NCI-H2227 (cell line): ENCODE results near the gene CEP162.
"Not testable (repeated sequence)": the region's sequence is repeated elsewhere in the genome, so short reads cannot be mapped to it uniquely, and the experiment has no call there.

Source experiments
- DNase-seq: peaks from one replicate; lab custom pipeline; 2025; ENCODE audit not compliant: unreplicated experiment; lab: John Stamatoyannopoulos, UW

The CEP162 gene

GRCh38 chr6:84156306-84156705 lies 71.1 kb downstream of the CEP162 start:
- DNase-seq = no peak

DNA sequence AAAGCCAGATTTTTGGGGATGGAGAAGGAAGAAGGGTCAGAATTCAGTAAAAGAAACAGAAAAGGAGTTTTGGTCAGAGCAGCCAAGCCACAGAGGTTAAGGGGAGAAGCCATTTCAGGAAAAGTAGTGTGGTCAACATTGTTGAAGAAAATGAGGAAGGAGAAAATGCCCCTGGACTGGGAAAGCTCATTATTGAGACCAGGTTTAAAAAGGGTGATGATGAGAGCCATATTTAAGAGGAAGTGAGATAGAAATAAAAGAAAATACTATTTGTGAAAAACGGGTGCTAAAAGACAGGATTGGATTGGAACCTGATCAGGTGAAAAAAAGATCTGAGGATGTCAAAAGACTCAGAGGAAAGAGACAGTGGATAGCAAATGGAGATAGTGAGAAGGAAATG lies 75.8 kb downstream of the CEP162 start:
- DNase-seq = no peak

GRCh38 chr6:84150705-84151104 lies 76.7 kb downstream of the CEP162 start:
- DNase-seq = no peak

- DNase-seq = no peak
Observed at GRCh38 chr6:84141521-84141920, 85.9 kb downstream of the CEP162 start.

- DNase-seq = no peak
Observed at GRCh38 chr6:84139311-84139710, 88.1 kb downstream of the CEP162 start.

DNA sequence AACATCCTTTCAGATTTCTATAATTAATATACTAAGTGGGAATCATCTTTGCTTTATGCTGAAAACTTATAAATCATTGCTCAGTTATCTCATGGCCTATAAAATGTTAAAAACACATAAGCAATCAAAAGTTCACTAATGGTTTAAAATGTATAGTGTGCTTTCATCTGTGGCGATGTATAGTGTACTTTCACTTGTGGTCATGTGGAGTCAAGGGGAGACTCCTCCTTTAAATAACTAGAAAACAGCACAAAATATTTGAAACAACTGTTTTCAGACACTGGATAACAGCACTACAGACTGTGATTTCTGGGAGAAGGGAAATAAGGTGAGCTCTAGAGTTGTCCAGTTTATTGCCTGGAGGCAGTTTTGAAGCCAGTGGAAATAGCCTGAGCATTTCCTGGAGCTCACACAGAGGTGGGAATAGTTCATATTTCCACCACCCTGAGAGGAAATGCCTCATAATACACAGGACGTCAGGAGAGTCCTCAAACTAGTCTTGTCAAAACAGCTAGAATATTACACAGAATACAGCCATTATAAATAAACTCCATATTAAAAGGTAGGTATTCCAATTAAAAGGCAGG lies 89.4 kb downstream of the CEP162 start:
- no peak for DNase-seq

- DNase-seq = no peak
Observed at GRCh38 chr6:84137051-84137375, 90.4 kb downstream of the CEP162 start.

GRCh38 chr6:84136364-84137050 lies 90.9 kb downstream of the CEP162 start:
- no peak for DNase-seq

DNA sequence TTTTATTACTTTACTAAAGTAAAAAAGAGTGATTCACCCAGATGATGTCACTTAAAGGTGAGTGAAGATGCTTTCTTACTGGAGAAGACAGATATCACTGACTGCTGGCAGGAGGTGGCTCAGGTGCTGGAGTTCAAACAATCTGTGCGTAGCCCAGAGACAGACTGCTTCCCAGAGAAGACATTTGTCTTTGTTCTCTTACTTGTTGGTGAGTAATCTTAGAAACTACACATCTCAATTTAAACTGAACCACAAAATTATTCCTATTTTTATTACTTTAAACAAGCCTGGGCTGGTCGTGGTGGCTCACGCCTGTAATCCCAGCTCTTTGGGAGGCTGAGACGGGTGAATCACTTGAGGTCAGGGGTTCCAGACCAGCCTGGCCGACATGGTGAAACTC lies 92.2 kb downstream of the CEP162 start:
- no peak for DNase-seq

DNA sequence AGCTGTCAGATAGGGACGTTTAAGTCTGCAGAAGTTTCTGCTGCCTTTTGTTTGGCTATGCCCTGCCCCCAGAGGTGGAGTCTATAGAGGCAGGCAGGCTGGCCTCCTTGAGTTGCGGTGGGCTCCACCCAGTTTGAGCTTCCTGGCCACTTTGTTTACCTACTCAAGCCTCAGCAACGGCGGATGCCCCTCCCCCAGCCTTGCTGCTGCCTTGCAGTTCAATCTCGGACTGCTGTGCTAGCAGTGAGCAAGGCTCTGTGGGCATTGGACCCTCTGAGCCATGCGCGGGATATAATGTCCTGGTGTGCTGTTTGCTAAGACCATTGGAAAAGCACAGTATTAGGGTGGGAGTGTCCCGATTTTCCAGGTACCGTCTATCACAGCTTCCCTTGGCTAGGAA lies 94.1 kb downstream of the CEP162 start:
- not testable (repeated sequence) for DNase-seq

- DNase-seq = not testable (repeated sequence)
Observed at GRCh38 chr6:84129588-84129987, 97.9 kb downstream of the CEP162 start.

- no peak for DNase-seq
Observed at GRCh38 chr6:84123186-84123585, 104.3 kb downstream of the CEP162 start.

DNA sequence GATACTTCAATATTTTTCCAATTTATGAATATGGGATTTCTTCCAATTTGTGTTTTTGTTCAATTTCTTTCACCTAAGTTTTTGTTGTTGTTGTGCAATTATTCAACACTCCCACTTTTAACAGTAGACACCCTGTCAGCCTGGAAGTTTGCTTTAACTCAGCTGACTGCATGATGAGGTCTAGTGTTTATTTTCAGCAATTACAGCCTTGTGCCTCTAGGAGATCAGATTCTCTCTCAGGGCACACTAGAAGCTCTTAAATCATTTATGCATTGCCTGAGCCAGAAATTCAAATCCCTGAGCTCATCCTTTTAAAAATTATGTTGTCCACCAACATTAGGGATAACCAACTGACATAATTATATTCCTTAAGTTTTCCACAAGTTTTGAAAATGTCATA lies 108.2 kb downstream of the CEP162 start:
- no peak for DNase-seq

DNA sequence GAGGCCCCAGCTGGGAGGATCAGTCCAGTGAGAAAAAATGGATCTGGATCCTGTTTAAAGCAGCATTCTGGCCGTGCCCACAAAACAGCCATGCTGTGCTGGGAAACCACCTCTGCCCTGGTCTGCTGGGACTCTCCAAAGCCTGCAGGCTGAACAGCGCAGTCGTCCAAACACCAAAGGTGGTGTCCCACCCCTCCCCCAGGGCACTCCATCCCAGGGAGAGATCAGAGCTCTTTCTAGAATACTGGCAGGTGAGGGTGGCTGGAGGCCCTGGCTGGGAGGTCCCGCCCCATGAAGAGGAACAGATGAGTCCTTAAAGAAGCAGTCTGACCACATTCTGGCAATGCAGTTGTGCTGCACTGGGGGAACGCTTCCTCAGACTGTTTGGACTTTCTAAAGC lies 109.3 kb downstream of the CEP162 start:
- no peak for DNase-seq

DNA sequence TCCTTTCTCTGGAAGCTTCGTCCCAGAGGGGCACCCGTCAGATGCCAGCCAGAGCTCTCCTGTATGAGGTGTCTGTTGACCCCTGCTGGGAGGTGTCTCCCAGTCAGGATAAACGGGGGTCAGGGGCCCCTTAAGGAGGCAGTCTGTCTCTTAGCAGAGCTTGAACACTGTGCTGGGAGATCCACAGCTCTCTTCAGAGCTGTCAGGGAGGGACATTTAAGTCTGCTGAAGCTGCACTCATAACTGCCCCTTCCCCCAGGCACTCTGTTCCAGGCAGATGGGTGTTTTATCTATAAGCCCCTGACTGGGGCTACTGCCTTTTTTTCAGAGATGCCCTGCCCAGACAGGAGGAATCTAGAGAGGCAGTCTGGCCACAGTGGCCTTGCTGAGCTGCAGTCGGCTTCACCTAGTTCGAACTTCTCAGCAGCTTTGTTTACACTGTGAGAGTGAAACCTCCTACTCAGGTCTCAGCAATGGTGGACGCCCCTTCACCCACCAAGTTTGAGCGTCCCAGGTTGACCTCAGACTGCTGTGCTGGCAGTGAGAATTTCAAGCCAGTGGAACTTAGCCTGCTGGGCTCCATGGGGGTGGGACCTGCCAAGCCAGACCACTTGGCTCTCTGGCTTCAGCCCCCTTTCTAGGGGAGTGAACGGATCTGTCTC lies 112.4 kb downstream of the CEP162 start:
- DNase-seq = not testable (repeated sequence)

GRCh38 chr6:84111351-84111750 lies 116.1 kb downstream of the CEP162 start:
- not testable (repeated sequence) for DNase-seq

GRCh38 chr6:84107495-84107894 lies 119.9 kb downstream of the CEP162 start:
- DNase-seq = no peak

GRCh38 chr6:84105215-84105924 lies 122.1 kb downstream of the CEP162 start:
- not testable (repeated sequence) for DNase-seq

GRCh38 chr6:84103029-84103428 lies 124.4 kb downstream of the CEP162 start:
- no peak for DNase-seq

DNA sequence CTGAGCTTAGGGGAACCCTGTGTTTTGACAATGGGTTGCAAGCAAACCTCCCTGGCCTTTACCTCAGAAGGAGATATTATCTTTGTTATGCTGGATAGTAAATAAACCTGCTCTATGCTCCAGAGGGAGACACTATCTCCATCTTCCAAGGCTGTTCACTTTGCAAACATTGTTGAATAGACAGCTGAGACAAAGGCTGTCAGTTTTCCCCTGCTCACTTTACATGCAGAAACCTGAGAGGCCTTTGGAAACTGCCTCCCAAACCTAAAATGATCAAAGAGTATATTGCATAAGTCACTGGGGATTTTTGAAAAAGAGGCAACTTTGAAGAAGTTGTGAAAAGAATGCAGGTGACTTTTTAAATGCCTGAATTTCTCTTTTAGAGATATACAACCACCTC lies 132.3 kb downstream of the CEP162 start:
- DNase-seq = no peak

DNA sequence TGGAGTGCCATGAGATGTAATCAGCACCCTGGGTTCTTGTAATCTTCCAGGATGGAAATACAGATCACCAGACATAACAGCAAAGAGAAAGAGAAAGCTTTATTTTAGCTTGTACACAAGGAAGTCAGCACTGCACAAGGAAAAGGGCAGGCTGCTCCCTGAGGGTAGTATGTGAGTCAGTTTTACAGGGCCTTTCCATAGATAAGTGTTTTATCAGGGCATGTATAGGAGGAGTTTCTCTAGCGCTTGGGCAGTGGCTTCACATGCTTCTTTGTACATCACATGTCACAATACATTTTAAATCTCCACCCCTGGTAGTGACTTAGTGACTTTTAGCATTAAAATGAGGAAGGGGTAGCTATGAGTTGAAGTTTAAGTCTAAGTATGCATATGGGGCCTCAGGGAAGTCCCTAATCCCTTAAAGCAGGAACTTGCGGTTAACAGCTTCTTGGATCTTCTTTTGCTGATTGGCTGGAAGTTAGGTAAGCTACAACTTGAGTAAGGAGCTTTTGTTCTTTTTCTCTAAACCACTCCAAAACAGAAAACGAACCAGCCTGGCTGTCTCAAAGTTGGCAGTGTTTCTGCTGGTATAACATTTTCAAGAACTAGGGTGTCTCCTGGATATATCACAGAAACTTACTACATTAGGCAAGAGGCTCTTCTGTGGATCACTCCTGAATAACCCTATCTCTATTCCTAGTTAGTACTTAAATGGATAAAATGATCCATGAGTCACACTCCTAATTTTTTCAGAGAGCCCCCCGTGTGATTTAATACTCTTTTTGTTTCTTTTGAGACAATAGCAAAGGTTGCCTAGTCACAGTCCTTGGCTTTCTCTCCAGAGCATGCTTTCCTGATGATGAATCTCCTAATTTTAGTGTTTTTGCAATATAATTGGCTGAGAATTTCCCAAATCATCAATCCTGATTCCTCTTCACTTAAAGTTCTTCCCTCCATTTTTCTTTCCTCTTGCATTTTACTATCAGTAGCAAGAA lies 133.7 kb downstream of the CEP162 start:
- DNase-seq = no peak
